ENCODE data around the gene TBCD. TPM values are rescaled to one million over a fixed set of nuclear protein-coding genes. Genes with fewer than 3 reads are reported as not detected.
A peak's percentile ranks its signal among the peaks of the same experiment; 100 is the strongest.

TBCD gene
- polyA plus RNA-seq, 2 donors, result 54.4 to 62.8 TPM

GRCh38 chr17:82841921-82842596 is 90.2 kb downstream of the TBCD start:
- H3K27ac ChIP-seq (ENCODE audit: low read depth in 2 of 2, low read length in 1 of 2), result no peak overlapping the region
- 88 to 91% methylated on average over 16 of the region's 16 CpGs for WGBS, 2 donors
- H3K4me3 ChIP-seq (ENCODE audit: low read depth in 1 of 2, low read length in 2 of 2), result no peak overlapping the region
- H3K9me3 ChIP-seq (ENCODE audit: control insufficient read depth in 2 of 2, insufficient read depth in 1 of 2, low read depth in 1 of 2, low read length in 1 of 2), result no peaks in the 10 kb centered on the region
- no peaks in the 10 kb centered on the region for H3K27me3 ChIP-seq (ENCODE audit: control insufficient read depth in 1 of 2, insufficient read depth in 2 of 2, low read length in 2 of 2)
- peaks cover 0 to 5% of the 10 kb centered on the region in 2 donors for H3K36me3 ChIP-seq (ENCODE audit: control insufficient read depth in 2 of 2, insufficient read depth in 2 of 2, low read length in 1 of 2)
- H3K4me1 ChIP-seq (ENCODE audit: control insufficient read depth in 2 of 2, insufficient read depth in 2 of 2, low read length in 1 of 2), result peaks cover 2 to 6% of the 10 kb centered on the region in 2 donors

GRCh38 chr17:82843904-82844680 is 92.2 kb downstream of the TBCD start:
- H3K27me3 ChIP-seq (ENCODE audit: control insufficient read depth in 1 of 2, insufficient read depth in 2 of 2, low read length in 2 of 2), result no peaks in the 10 kb centered on the region
- 74 to 76% methylated on average over 7 of the region's 7 CpGs for WGBS, 2 donors
- no peaks in the 10 kb centered on the region for H3K9me3 ChIP-seq (ENCODE audit: control insufficient read depth in 2 of 2, insufficient read depth in 1 of 2, low read depth in 1 of 2, low read length in 1 of 2)
- peak overlapping the region in 1 of 2 donors; percentile 50 for H3K27ac ChIP-seq (ENCODE audit: low read depth in 2 of 2, low read length in 1 of 2)
- H3K4me3 ChIP-seq (ENCODE audit: low read depth in 1 of 2, low read length in 2 of 2), result no peak overlapping the region
- H3K4me1 ChIP-seq (ENCODE audit: control insufficient read depth in 2 of 2, insufficient read depth in 2 of 2, low read length in 1 of 2), result peaks cover 2 to 6% of the 10 kb centered on the region in 2 donors
- H3K36me3 ChIP-seq (ENCODE audit: control insufficient read depth in 2 of 2, insufficient read depth in 2 of 2, low read length in 1 of 2), result peaks cover 0 to 5% of the 10 kb centered on the region in 2 donors

- 77 to 79% methylated on average over 11 of the region's 11 CpGs for WGBS, 2 donors
- H3K4me3 ChIP-seq (ENCODE audit: low read depth in 1 of 2, low read length in 2 of 2), result no peak overlapping the region
Measured at GRCh38 chr17:82844796-82845162, 92.9 kb downstream of the TBCD start.

GRCh38 chr17:82845163-82845807 is 93.4 kb downstream of the TBCD start:
- Histone ChIP-seq H3K9me3 (ENCODE audit: control insufficient read depth in 2 of 2, insufficient read depth in 1 of 2, low read depth in 1 of 2, low read length in 1 of 2) (peaks cover 0 to 2% of the 10 kb centered on the region in 2 donors), H3K27me3 (ENCODE audit: control insufficient read depth in 1 of 2, insufficient read depth in 2 of 2, low read length in 2 of 2) (no peaks in the 10 kb centered on the region), H3K4me3 (ENCODE audit: low read depth in 1 of 2, low read length in 2 of 2) (peak overlapping the region in 1 of 2 donors; percentile 2), H3K4me1 (ENCODE audit: control insufficient read depth in 2 of 2, insufficient read depth in 2 of 2, low read length in 1 of 2) (peaks cover 7 to 9% of the 10 kb centered on the region in 2 donors), H3K27ac (ENCODE audit: low read depth in 2 of 2, low read length in 1 of 2) (peak overlapping the region in 1 of 2 donors; percentile 23), H3K36me3 (ENCODE audit: control insufficient read depth in 2 of 2, insufficient read depth in 2 of 2, low read length in 1 of 2) (peaks cover 0 to 5% of the 10 kb centered on the region in 2 donors)
- WGBS, 2 donors, result 80 to 87% methylated on average over 24 of the region's 24 CpGs

More at GRCh38 chr17:82844796-82845162, 92.9 kb downstream of the TBCD start:
- no peaks in the 10 kb centered on the region for H3K9me3 ChIP-seq (ENCODE audit: control insufficient read depth in 2 of 2, insufficient read depth in 1 of 2, low read depth in 1 of 2, low read length in 1 of 2)
- peak overlapping the region in 1 of 2 donors; percentile 23 for H3K27ac ChIP-seq (ENCODE audit: low read depth in 2 of 2, low read length in 1 of 2)
- H3K36me3 ChIP-seq (ENCODE audit: control insufficient read depth in 2 of 2, insufficient read depth in 2 of 2, low read length in 1 of 2), result peaks cover 0 to 5% of the 10 kb centered on the region in 2 donors
- H3K27me3 ChIP-seq (ENCODE audit: control insufficient read depth in 1 of 2, insufficient read depth in 2 of 2, low read length in 2 of 2), result no peaks in the 10 kb centered on the region
- H3K4me1 ChIP-seq (ENCODE audit: control insufficient read depth in 2 of 2, insufficient read depth in 2 of 2, low read length in 1 of 2), result peaks cover 5 to 9% of the 10 kb centered on the region in 2 donors

GRCh38 chr17:82846061-82846691 is 94.3 kb downstream of the TBCD start:
- Histone ChIP-seq H3K27ac (ENCODE audit: low read depth in 2 of 2, low read length in 1 of 2) (peak overlapping the region in 1 of 2 donors; percentile 20), H3K4me1 (ENCODE audit: control insufficient read depth in 2 of 2, insufficient read depth in 2 of 2, low read length in 1 of 2) (peaks cover 5 to 9% of the 10 kb centered on the region in 2 donors), H3K36me3 (ENCODE audit: control insufficient read depth in 2 of 2, insufficient read depth in 2 of 2, low read length in 1 of 2) (peaks cover 0 to 5% of the 10 kb centered on the region in 2 donors), H3K9me3 (ENCODE audit: control insufficient read depth in 2 of 2, insufficient read depth in 1 of 2, low read depth in 1 of 2, low read length in 1 of 2) (peaks cover 0 to 2% of the 10 kb centered on the region in 2 donors), H3K27me3 (ENCODE audit: control insufficient read depth in 1 of 2, insufficient read depth in 2 of 2, low read length in 2 of 2) (no peaks in the 10 kb centered on the region), H3K4me3 (ENCODE audit: low read depth in 1 of 2, low read length in 2 of 2) (peak overlapping the region in 1 of 2 donors; percentile 33)
- 79 to 87% methylated on average over 25 of the region's 25 CpGs for WGBS, 2 donors

DNA sequence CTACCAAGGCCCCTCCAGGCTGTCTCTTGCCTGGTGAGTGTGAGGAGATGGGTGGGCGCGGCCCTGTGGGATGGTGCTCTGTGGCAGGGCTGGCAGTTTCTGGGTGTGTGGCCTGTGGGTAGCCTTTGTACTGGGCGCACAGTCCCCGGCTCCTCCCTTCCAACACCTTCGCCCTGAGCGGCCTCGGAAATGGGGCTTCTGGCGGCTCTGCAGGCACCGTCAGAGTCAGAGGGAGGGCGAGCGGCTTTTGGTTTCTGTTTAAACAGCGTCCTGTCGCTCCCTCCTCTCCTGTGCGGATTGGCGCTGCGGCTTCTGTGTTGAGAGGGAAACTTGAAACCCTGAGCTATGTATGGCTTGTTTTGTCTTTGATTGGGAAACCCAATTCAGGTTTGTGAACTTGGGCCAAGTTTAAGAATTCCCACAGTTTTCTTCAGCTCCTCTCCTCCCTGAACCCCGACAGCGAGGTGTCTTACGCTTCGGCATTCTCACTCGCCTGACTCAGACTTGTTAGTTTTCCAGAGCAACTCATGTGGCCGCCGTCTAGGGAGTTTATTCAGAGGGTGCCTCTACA is 96.2 kb downstream of the TBCD start:
- no peaks in the 10 kb centered on the region for H3K27me3 ChIP-seq (ENCODE audit: control insufficient read depth in 1 of 2, insufficient read depth in 2 of 2, low read length in 2 of 2)
- H3K4me1 ChIP-seq (ENCODE audit: control insufficient read depth in 2 of 2, insufficient read depth in 2 of 2, low read length in 1 of 2), result peaks cover 5 to 9% of the 10 kb centered on the region in 2 donors
- WGBS, 2 donors, result 50 to 54% methylated on average over 23 of the region's 23 CpGs
- H3K36me3 ChIP-seq (ENCODE audit: control insufficient read depth in 2 of 2, insufficient read depth in 2 of 2, low read length in 1 of 2), result peaks cover 0 to 5% of the 10 kb centered on the region in 2 donors
- peak overlapping the region; percentile 37 to 40 for H3K4me3 ChIP-seq (ENCODE audit: low read depth in 1 of 2, low read length in 2 of 2)
- peaks cover 0 to 2% of the 10 kb centered on the region in 2 donors for H3K9me3 ChIP-seq (ENCODE audit: control insufficient read depth in 2 of 2, insufficient read depth in 1 of 2, low read depth in 1 of 2, low read length in 1 of 2)
- peak overlapping the region; percentile 84 to 94 for H3K27ac ChIP-seq (ENCODE audit: low read depth in 2 of 2, low read length in 1 of 2)

- Histone ChIP-seq H3K4me1 (ENCODE audit: control insufficient read depth in 2 of 2, insufficient read depth in 2 of 2, low read length in 1 of 2) (peaks cover 5 to 9% of the 10 kb centered on the region in 2 donors), H3K27ac (ENCODE audit: low read depth in 2 of 2, low read length in 1 of 2) (peak overlapping the region in 1 of 2 donors; percentile 7), H3K36me3 (ENCODE audit: control insufficient read depth in 2 of 2, insufficient read depth in 2 of 2, low read length in 1 of 2) (peaks cover 0 to 7% of the 10 kb centered on the region in 2 donors), H3K4me3 (ENCODE audit: low read depth in 1 of 2, low read length in 2 of 2) (no peak overlapping the region), H3K27me3 (ENCODE audit: control insufficient read depth in 1 of 2, insufficient read depth in 2 of 2, low read length in 2 of 2) (no peaks in the 10 kb centered on the region), H3K9me3 (ENCODE audit: control insufficient read depth in 2 of 2, insufficient read depth in 1 of 2, low read depth in 1 of 2, low read length in 1 of 2) (peaks cover 0 to 2% of the 10 kb centered on the region in 2 donors)
- 87 to 89% methylated on average over 33 of the region's 33 CpGs for WGBS, 2 donors
Measured at GRCh38 chr17:82849076-82849945, 97.4 kb downstream of the TBCD start.

DNA sequence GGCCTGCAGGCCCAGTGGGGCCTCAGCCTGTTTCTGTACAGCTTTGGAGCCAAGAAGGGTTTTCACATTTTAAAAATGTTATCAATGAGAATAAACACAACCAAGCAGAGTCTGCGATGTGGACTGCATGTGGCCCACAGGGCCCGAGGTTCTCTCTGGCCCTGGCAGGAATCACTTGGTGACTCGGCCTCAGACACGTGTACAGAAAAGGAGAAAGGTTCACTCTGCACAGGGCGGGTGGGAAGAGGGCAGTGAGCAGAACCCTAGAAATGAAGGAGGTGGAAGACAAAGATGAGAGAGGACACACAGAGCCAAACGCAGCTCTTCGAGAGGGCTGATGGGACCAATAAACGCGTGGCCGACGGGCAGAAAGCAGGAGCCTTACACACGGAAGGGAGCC is 99.5 kb downstream of the TBCD start:
- no peak overlapping the region for H3K27ac ChIP-seq (ENCODE audit: low read depth in 2 of 2, low read length in 1 of 2)
- WGBS, 2 donors, result 84 to 91% methylated on average over 12 of the region's 12 CpGs

More for the DNA sequence above, 99.5 kb downstream of the TBCD start:
- Histone ChIP-seq H3K4me3 (ENCODE audit: low read depth in 1 of 2, low read length in 2 of 2) (no peak overlapping the region), H3K9me3 (ENCODE audit: control insufficient read depth in 2 of 2, insufficient read depth in 1 of 2, low read depth in 1 of 2, low read length in 1 of 2) (peaks cover 0 to 2% of the 10 kb centered on the region in 2 donors), H3K27me3 (ENCODE audit: control insufficient read depth in 1 of 2, insufficient read depth in 2 of 2, low read length in 2 of 2) (no peaks in the 10 kb centered on the region), H3K4me1 (ENCODE audit: control insufficient read depth in 2 of 2, insufficient read depth in 2 of 2, low read length in 1 of 2) (peaks cover 5 to 6% of the 10 kb centered on the region in 2 donors), H3K36me3 (ENCODE audit: control insufficient read depth in 2 of 2, insufficient read depth in 2 of 2, low read length in 1 of 2) (peaks cover 0 to 3% of the 10 kb centered on the region in 2 donors)

Data from esophagus (tissue), 2 donors.